ENCODE results near the gene CD28. TPM values are rescaled to one million over a fixed set of nuclear protein-coding genes. Genes with fewer than 3 reads are reported as not detected.

The CD28 gene
- total and polyA plus RNA-seq, 9 of the 15 experiments (the other 6 are each of a cell fraction or from before 2014, with no cell fraction given): 0.01 to 0.11 TPM; not detected in 7

DNA sequence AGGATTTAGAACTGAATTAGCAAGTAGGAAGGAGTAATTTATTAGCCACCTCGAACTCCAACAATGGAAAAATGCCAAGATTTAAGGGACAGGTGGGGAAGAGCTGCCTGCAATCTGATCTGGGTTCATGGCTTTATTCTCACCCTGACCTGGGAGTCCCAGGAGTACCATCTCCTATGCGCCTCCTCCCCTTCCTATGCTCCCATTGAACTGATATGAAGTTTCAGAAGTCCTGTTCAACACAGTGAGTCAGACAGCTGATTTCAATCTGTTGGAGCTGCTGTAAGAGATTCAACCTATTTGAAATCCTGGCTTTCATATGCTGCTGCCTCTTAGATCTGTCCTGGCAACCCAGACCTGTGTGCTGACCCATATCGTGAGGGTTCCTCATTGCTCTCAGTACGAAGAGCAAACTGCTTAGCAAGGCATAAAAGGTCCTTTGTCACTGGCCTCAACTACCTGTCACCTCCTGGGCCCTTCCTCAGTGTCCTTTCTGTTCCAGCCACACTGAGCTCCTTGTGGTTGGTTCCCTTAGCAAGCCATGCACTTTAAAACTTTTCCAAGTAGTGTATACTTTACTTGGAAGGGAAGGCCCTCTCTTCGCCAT lies 15.9 kb upstream of the CD28 start:
- POLR2A ChIA-PET: interaction anchor here (1.1 kb wide), 1 partner anchor 20 kb away, joined by 3 read pairs; no protein-coding TSS in a partner anchor
- WGBS (ENCODE audit: insufficient coverage, low coverage, missing lambda C conversion rate): 0% methylated on average over 4 of the region's 5 CpGs
- Histone ChIP-seq H3K9me3 (replicated peaks; ENCODE audit: control insufficient read depth, insufficient read depth, low read depth, low read length) (no peaks in the 10 kb centered on the region), H3K27me3 (ENCODE audit: control insufficient read depth in 2 of 2, insufficient read depth in 2 of 2, low read length in 2 of 2) (no peaks in the 10 kb centered on the region), H3K27ac (ENCODE audit: extremely low read depth, low read depth, low read length) (no peak overlapping the region), H3K79me2 (ENCODE audit: control insufficient read depth, insufficient read depth, low read length) (no peaks in the 10 kb centered on the region), H4K20me1 (replicated peaks; ENCODE audit: control insufficient read depth, insufficient read depth, low read length) (no peaks in the 10 kb centered on the region), H3K36me3 (ENCODE audit: control insufficient read depth, insufficient read depth, low read length) (no peaks in the 10 kb centered on the region), H3K4me3 (no peak overlapping the region), H3K4me1 (replicated peaks in 1 of 2; ENCODE audit: control insufficient read depth in 2 of 2, insufficient read depth in 2 of 2, low read length in 2 of 2) (no peaks in the 10 kb centered on the region), H3K4me2 (ENCODE audit: insufficient read depth, low read length) (no peak overlapping the region), H2AFZ (ENCODE audit: low read depth, low read length) (no peak overlapping the region), H3K9ac (ENCODE audit: insufficient read depth in 1 of 2, low read depth in 2 of 2, low read length in 2 of 2) (no peak overlapping the region), H3K9me1 (ENCODE audit: control insufficient read depth, insufficient read depth, low read length) (no peaks in the 10 kb centered on the region)
- ATAC-seq: no peak
- no TSS peak for BruUV-seq (replicated peaks)
- CTCF ChIA-PET (ENCODE audit: low intra/inter-chr PET ratio): no interaction called here
- no peak for DNase-seq (ENCODE audit: extremely low read depth in 1 of 4, low spot score in 3 of 4)
- intact Hi-C loops (cut with micrococcal nuclease) (no loop called here), in situ Hi-C loops (cut with MboI) (no loop called here)
- no peak for FAIRE-seq
- TF ChIP-seq NFRKB (IDR thresholded peaks at IDR 0.05; ENCODE audit: low read depth) (no peak), GTF2E2 (tag; IDR thresholded peaks at IDR 0.05) (no peak), ZNF609 (CRISPR knock-in tag; IDR thresholded peaks at IDR 0.05; ENCODE audit: borderline replicate concordance) (no peak), RNF2 (IDR thresholded peaks at IDR 0.05) (no peak), RBFOX2 (IDR thresholded peaks at IDR 0.05; ENCODE audit: low read depth, low read length) (no peak), MCM3 (IDR thresholded peaks at IDR 0.05) (no peak), DIDO1 (tag; IDR thresholded peaks at IDR 0.05; ENCODE audit: low read depth) (no peak), FIP1L1 (IDR thresholded peaks at IDR 0.05; ENCODE audit: low read depth, low read length, poor library complexity, severe bottlenecking) (no peak), ZNF644 (tag; IDR thresholded peaks at IDR 0.05; ENCODE audit: low read depth) (no peak), DMBX1 (CRISPR knock-in tag; IDR thresholded peaks at IDR 0.05; ENCODE audit: borderline replicate concordance) (no peak), EP400 (IDR thresholded peaks at IDR 0.05) (no peak), ATF1 (CRISPR knock-in tag; IDR thresholded peaks at IDR 0.05) (no peak), ATF1 (tag; IDR thresholded peaks at IDR 0.05) (no peak), ZNF57 (CRISPR knock-in tag; IDR thresholded peaks at IDR 0.05) (no peak), ZNF140 (CRISPR knock-in tag; IDR thresholded peaks at IDR 0.05) (no peak), XRCC5 (IDR thresholded peaks at IDR 0.05; ENCODE audit: low read depth, low read length) (no peak)
- TF ChIP-seq, protein P1, sequence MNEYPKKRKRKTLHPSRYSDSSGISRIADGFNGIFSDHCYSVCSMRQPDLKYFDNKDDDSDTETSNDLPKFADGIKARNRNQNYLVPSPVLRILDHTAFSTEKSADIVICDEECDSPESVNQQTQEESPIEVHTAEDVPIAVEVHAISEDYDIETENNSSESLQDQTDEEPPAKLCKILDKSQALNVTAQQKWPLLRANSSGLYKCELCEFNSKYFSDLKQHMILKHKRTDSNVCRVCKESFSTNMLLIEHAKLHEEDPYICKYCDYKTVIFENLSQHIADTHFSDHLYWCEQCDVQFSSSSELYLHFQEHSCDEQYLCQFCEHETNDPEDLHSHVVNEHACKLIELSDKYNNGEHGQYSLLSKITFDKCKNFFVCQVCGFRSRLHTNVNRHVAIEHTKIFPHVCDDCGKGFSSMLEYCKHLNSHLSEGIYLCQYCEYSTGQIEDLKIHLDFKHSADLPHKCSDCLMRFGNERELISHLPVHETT (CRISPR knock-in tag; conservative IDR thresholded peaks at IDR 0.05 in 1 of 2, IDR thresholded peaks at IDR 0.05 in 1 of 2): no peak

Data from K562 (cell line).